GM23338 (cell line): ENCODE measurements around the gene CRACR2A. TPM values are rescaled to one million over a fixed set of nuclear protein-coding genes. Genes with fewer than 3 reads are reported as not detected.

Source experiments
- ATAC-seq: fragments of 200-7000 bp; cut with Tn5 transposase; 3 replicates; pipeline ENCODE4 v1.9.1; 2020
- DNase-seq: peaks from one replicate; pipeline ENCODE4 v3.0.0-alpha.2; 2015; ENCODE audit warnings: low spot score
- H2AFZ ChIP-seq: fragments of 200-600 bp; sonication (generic); 2 replicates; pipeline ENCODE4 v1.8.0; 2016; ENCODE audit warnings: antibody characterized with exemption, mild to moderate bottlenecking, moderate library complexity
- H3F3A ChIP-seq: fragments of 200-600 bp; sonication (generic); replicated peaks from 2 replicates; pipeline ENCODE4 v1.8.0; 2017; ENCODE audit warnings: antibody characterized with exemption, mixed run types, low read depth
- H3K27ac ChIP-seq: fragments of 200-600 bp; sonication (generic); 2 replicates; pipeline ENCODE4 v1.6.1; 2016; ENCODE audit warnings: low read depth
- H3K27me3 ChIP-seq: fragments of 200-600 bp; sonication (generic); 2 replicates; pipeline ENCODE4 v1.8.0; 2016; ENCODE audit warnings: mild to moderate bottlenecking, mixed run types, moderate library complexity; ENCODE audit not compliant: insufficient read depth
- H3K36me3 ChIP-seq: fragments of 200-600 bp; sonication (generic); 2 replicates; pipeline ENCODE4 v1.8.0; 2016; ENCODE audit warnings: mild to moderate bottlenecking; ENCODE audit not compliant: insufficient read depth
- H3K4me1 ChIP-seq: fragments of 200-600 bp; sonication (generic); 2 replicates; pipeline ENCODE4 v1.8.0; 2016; ENCODE audit warnings: mild to moderate bottlenecking, moderate library complexity; ENCODE audit not compliant: insufficient read depth
- H3K4me2 ChIP-seq: fragments of 200-600 bp; sonication (generic); 2 replicates; pipeline ENCODE4 v1.7.1; 2017; ENCODE audit warnings: mixed run types
- H3K4me3 ChIP-seq: fragments of 200-600 bp; sonication (generic); 2 replicates; pipeline ENCODE4 v1.6.1; 2016; ENCODE audit warnings: mixed run types
- H3K79me2 ChIP-seq: fragments of 200-600 bp; sonication (generic); replicated peaks from 2 replicates; pipeline ENCODE4 v1.8.0; 2017; ENCODE audit warnings: mild to moderate bottlenecking; ENCODE audit not compliant: insufficient read depth
- H3K9me2 ChIP-seq: fragments of 200-600 bp; sonication (generic); 2 replicates; pipeline ENCODE4 v1.8.0; 2017; ENCODE audit not compliant: insufficient read depth
- H4K20me1 ChIP-seq: fragments of 200-600 bp; sonication (generic); replicated peaks from 2 replicates; pipeline ENCODE4 v1.8.0; 2017; ENCODE audit warnings: mild to moderate bottlenecking; ENCODE audit not compliant: insufficient read depth
- H3K27ac Mint-ChIP-seq: 2 replicates; pipeline ENCODE4 v1.8.0; 2020; ENCODE audit warnings: inconsistent platforms, mild to moderate bottlenecking, moderate library complexity, mixed read lengths
- H3K27me3 Mint-ChIP-seq: 3 replicates; pipeline ENCODE4 v1.8.0; 2022; ENCODE audit warnings: low read depth, mild to moderate bottlenecking, moderate library complexity, mixed read lengths, inconsistent platforms; ENCODE audit not compliant: insufficient read depth, poor library complexity
- H3K36me3 Mint-ChIP-seq: 3 replicates; pipeline ENCODE4 v1.8.0; 2021; ENCODE audit warnings: low read depth, mild to moderate bottlenecking, inconsistent platforms, moderate library complexity, mixed read lengths
- H3K4me1 Mint-ChIP-seq: 3 replicates; pipeline ENCODE4 v1.8.0; 2020; ENCODE audit warnings: mild to moderate bottlenecking, inconsistent platforms, mixed read lengths
- H3K4me3 Mint-ChIP-seq: 3 replicates; pipeline ENCODE4 v1.8.0; 2021; ENCODE audit warnings: moderate library complexity, mild to moderate bottlenecking, inconsistent platforms, mixed read lengths
- H3K9me3 Mint-ChIP-seq: 3 replicates; pipeline ENCODE4 v1.8.0; 2020; ENCODE audit warnings: moderate library complexity, mild to moderate bottlenecking, inconsistent platforms, mixed read lengths
- CTCF ChIP-seq, 2 experiments: fragments of 200-600 bp in 1 of 2; sonication (generic) in 1 of 2; conservative IDR thresholded peaks; 2 replicates each; pipeline versions ENCODE4 v1.5.1 to v1.6.1; 2016 to 2017; ENCODE audit warnings: antibody characterized with exemption in 2 of 2, low read depth in 2 of 2, mild to moderate bottlenecking in 2 of 2, moderate library complexity in 1 of 2
- EZH2 ChIP-seq: fragments of 200-600 bp; sonication (generic); IDR thresholded peaks from one replicate; pipeline ENCODE4 v1.8.0; 2017; ENCODE audit warnings: antibody characterized with exemption, mild to moderate bottlenecking, low read depth; ENCODE audit not compliant: unreplicated experiment
- EZH2phosphoT487 ChIP-seq: fragments of 200-600 bp; sonication (generic); IDR thresholded peaks from one replicate; pipeline ENCODE4 v1.8.1; 2018; ENCODE audit warnings: antibody characterized with exemption; ENCODE audit not compliant: unreplicated experiment
- NANOG ChIP-seq: IDR thresholded peaks from 2 replicates; pipeline ENCODE4 v1.6.1; 2016; ENCODE audit warnings: antibody characterized with exemption, borderline replicate concordance
- POLR2AphosphoS5 ChIP-seq: IDR thresholded peaks from 2 replicates; pipeline ENCODE4 v1.6.1; 2016; ENCODE audit warnings: antibody characterized with exemption, low read depth
- REST ChIP-seq: IDR thresholded peaks from one replicate; pipeline ENCODE4 v1.6.1; 2018; ENCODE audit warnings: antibody characterized with exemption; ENCODE audit not compliant: unreplicated experiment
- polyA plus RNA-seq: library from polyadenylated mRNA; unstranded; fragments of >200 nt; fragmentation: Nextera tagmentation; extraction: Ambion mirVana; gene quantifications from 2 replicates; pipeline ENCODE4 v1.2.1, GENCODE V29; 2016
- total RNA-seq: library from RNA; depleted of rRNA; stranded (reverse); fragments of >200 nt; shearing (Covaris generic); gene quantifications from 2 replicates; pipeline ENCODE4 v1.2.3, GENCODE V29; 2014

CRACR2A gene
- total and polyA plus RNA-seq, 2 experiments from 2014 or later: 1.5 to 3.0 TPM

GRCh38 chr12:3656946-3657622 lies 95.8 kb downstream of the CRACR2A start (continued):
- TF ChIP-seq REST: no peak
- no peak for TF ChIP-seq EZH2phosphoT487
- TF ChIP-seq POLR2AphosphoS5: no peak
- TF ChIP-seq EZH2: no peak

GRCh38 chr12:3655328-3655900 lies 97.5 kb downstream of the CRACR2A start:
- no peak overlapping the region for H3K4me3 Mint-ChIP-seq
- H3K4me3 ChIP-seq: no peak overlapping the region
- peaks cover 4% of the 10 kb centered on the region; the same call in 1 of the 2 replicates for H3K4me1 ChIP-seq
- DNase-seq: peak; percentile 80
- H3K4me1 Mint-ChIP-seq: peaks cover 4% of the 10 kb centered on the region; the same call in 2 of the 3 replicates
- H3F3A ChIP-seq: no peaks in the 10 kb centered on the region
- H3K27me3 ChIP-seq: no peaks in the 10 kb centered on the region
- H3K27ac ChIP-seq: no peak overlapping the region
- no peaks in the 10 kb centered on the region for H3K9me3 Mint-ChIP-seq
- no peaks in the 10 kb centered on the region for H3K36me3 Mint-ChIP-seq
- H4K20me1 ChIP-seq: no peaks in the 10 kb centered on the region
- no peak overlapping the region for H2AFZ ChIP-seq
- ATAC-seq: peak; percentile 95
- H3K4me2 ChIP-seq: no peak overlapping the region
- H3K79me2 ChIP-seq: no peaks in the 10 kb centered on the region
- H3K27me3 Mint-ChIP-seq: peaks cover 6% of the 10 kb centered on the region
- no peak overlapping the region for H3K27ac Mint-ChIP-seq
- no peaks in the 10 kb centered on the region for H3K9me2 ChIP-seq
- peak; percentile 66 to 82 for TF ChIP-seq CTCF (conservative IDR thresholded peaks at IDR 0.05; ENCODE audit: low read depth in 2 of 2)
- no peak for TF ChIP-seq NANOG
- no peaks in the 10 kb centered on the region for H3K36me3 ChIP-seq
